Neural cell (in vitro differentiated cells): ENCODE results near the gene CGNL1. TPM values are rescaled to one million over a fixed set of nuclear protein-coding genes. Genes with fewer than 3 reads are reported as not detected.

Source experiments
- H2AFZ ChIP-seq: fragments of 200-600, 300-800 bp; sonication (generic), shearing (Covaris generic); 2 replicates; pipeline ENCODE4 v1.6.0; 2014; ENCODE audit warnings: low read depth, mild to moderate bottlenecking, antibody characterized with exemption, low read length, moderate library complexity
- H3F3A ChIP-seq: fragments of 200-600 bp; shearing (Covaris generic); 2 replicates; pipeline ENCODE4 v1.6.1; 2016; ENCODE audit warnings: mild to moderate bottlenecking, moderate library complexity, mixed read lengths, antibody characterized with exemption, low read length; ENCODE audit not compliant: insufficient read depth, poor library complexity, severe bottlenecking
- H3K27ac ChIP-seq: fragments of 200-600, 300-800 bp; sonication (generic), shearing (Covaris generic); 2 replicates; pipeline ENCODE4 v1.5.1; 2014; ENCODE audit warnings: mild to moderate bottlenecking, low read length, moderate library complexity
- H3K27me3 ChIP-seq: fragments of 300-800, 200-600 bp; sonication (generic), shearing (Covaris generic); 2 replicates; pipeline ENCODE4 v1.6.0; 2014; ENCODE audit warnings: mild to moderate bottlenecking, low read depth, low read length, moderate library complexity; ENCODE audit not compliant: insufficient read depth
- H3K36me3 ChIP-seq: fragments of 300-800, 200-600 bp; sonication (generic), shearing (Covaris generic); 2 replicates; pipeline ENCODE4 v1.5.1; 2014; ENCODE audit warnings: mild to moderate bottlenecking, antibody characterized with exemption, low read length, moderate library complexity; ENCODE audit not compliant: insufficient read depth
- H3K4me2 ChIP-seq: fragments of 300-800, 200-600 bp; sonication (generic), shearing (Covaris generic); 2 replicates; pipeline ENCODE4 v1.6.0; 2014; ENCODE audit warnings: mild to moderate bottlenecking, low read length
- H3K4me3 ChIP-seq: fragments of 300-800, 200-600 bp; sonication (generic), shearing (Covaris generic); 2 replicates; pipeline ENCODE4 v1.5.1; 2014; ENCODE audit warnings: mild to moderate bottlenecking, low read length, moderate library complexity
- H3K79me2 ChIP-seq: fragments of 200-600 bp; shearing (Covaris generic); replicated peaks from 2 replicates; pipeline ENCODE4 v1.6.0; 2014; ENCODE audit warnings: mild to moderate bottlenecking, low read length, moderate library complexity; ENCODE audit not compliant: insufficient read depth
- H3K9ac ChIP-seq: fragments of 300-800, 200-600 bp; sonication (generic), shearing (Covaris generic); 2 replicates; pipeline ENCODE4 v1.6.1; 2016; ENCODE audit warnings: mild to moderate bottlenecking, low read length, mixed read lengths
- H3K9me2 ChIP-seq: fragments of 200-600 bp; shearing (Covaris generic); 2 replicates; pipeline ENCODE4 v1.6.1; 2016; ENCODE audit warnings: mild to moderate bottlenecking, low read length, mixed read lengths; ENCODE audit not compliant: insufficient read depth
- H3K9me3 ChIP-seq: fragments of 200-600, 300-800 bp; sonication (generic), shearing (Covaris generic); 2 replicates; pipeline ENCODE4 v1.6.1; 2016; ENCODE audit warnings: mild to moderate bottlenecking, mixed run types, low read length, moderate library complexity, mixed read lengths
- H4K20me1 ChIP-seq: fragments of 200-600 bp; shearing (Covaris generic); 2 replicates; pipeline ENCODE4 v1.6.1; 2016; ENCODE audit warnings: mild to moderate bottlenecking, mixed run types; ENCODE audit not compliant: insufficient read depth
- EP300 ChIP-seq: fragments of 450-650 bp; conservative IDR thresholded peaks from 2 replicates; pipeline ENCODE4 v1.6.1; 2014; ENCODE audit warnings: antibody characterized with exemption, mild to moderate bottlenecking, moderate library complexity; ENCODE audit not compliant: poor library complexity, severe bottlenecking
- EZH2 ChIP-seq: fragments of 200-600, 300-800 bp; shearing (Covaris generic), sonication (generic); IDR thresholded peaks from 2 replicates; pipeline ENCODE4 v1.6.1; 2014; ENCODE audit warnings: antibody characterized with exemption, low read length, borderline replicate concordance, mild to moderate bottlenecking; ENCODE audit not compliant: insufficient read depth, poor library complexity, severe bottlenecking
- MXI1 ChIP-seq: fragments of 450-650 bp; conservative IDR thresholded peaks from 2 replicates; pipeline ENCODE4 v1.6.1; 2014; ENCODE audit warnings: antibody characterized with exemption, mild to moderate bottlenecking; ENCODE audit not compliant: poor library complexity, severe bottlenecking
- POLR2AphosphoS5 ChIP-seq: IDR thresholded peaks from 2 replicates; pipeline ENCODE4 v1.6.1; 2012
- RAD21 ChIP-seq: fragments of 450-650 bp; conservative IDR thresholded peaks from 2 replicates; pipeline ENCODE4 v1.6.1; 2014; ENCODE audit warnings: antibody characterized with exemption, mild to moderate bottlenecking, moderate library complexity
- SMC3 ChIP-seq: fragments of 450-650 bp; conservative IDR thresholded peaks from 2 replicates; pipeline ENCODE4 v1.6.1; 2014; ENCODE audit warnings: antibody characterized with exemption, mild to moderate bottlenecking, moderate library complexity; ENCODE audit not compliant: poor library complexity
- TAF1 ChIP-seq: IDR thresholded peaks from 2 replicates; pipeline ENCODE4 v1.6.1; 2012; ENCODE audit warnings: low read depth
- polyA plus RNA-seq: library from polyadenylated mRNA; depleted of rRNA; stranded (reverse); fragments of >200 nt; gene quantifications from 2 replicates; pipeline ENCODE4 v1.2.3, GENCODE V29; 2014
- TF ChIP-seq, protein P1 (sequence below): IDR thresholded peaks from 2 replicates; pipeline ENCODE4 v1.6.1; 2012; ENCODE audit warnings: borderline replicate concordance
- TF ChIP-seq, protein P2 (sequence below): fragments of 450-650 bp; IDR thresholded peaks from 2 replicates; pipeline ENCODE4 v1.5.1; 2014; ENCODE audit warnings: antibody characterized with exemption, mild to moderate bottlenecking, moderate library complexity; ENCODE audit not compliant: poor library complexity, severe bottlenecking

CGNL1 gene
- polyA plus RNA-seq, 1 donor from 2014 or later: 0.26 TPM

DNA sequence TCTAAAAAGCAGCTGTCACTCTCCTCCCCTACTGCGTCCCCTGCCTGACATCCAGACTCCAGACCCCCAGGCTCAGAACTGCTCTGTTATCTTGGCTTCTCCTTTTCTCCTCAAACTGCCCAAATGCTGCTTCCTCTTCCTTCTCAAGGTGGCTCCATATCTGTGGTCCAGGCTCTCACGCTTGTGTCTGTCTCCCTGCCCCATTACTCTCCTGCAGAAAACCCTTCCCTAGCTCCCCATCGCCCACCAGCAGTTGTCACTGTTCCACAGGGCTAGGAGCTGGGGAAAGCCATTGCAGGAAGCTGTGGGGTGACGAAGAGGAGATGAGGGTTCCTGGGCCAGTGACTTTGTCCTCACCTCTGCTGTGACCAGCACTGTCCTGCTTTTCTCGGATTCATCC lies 30.7 kb upstream of the CGNL1 start:
- Histone ChIP-seq H3K9me2 (no peaks in the 10 kb centered on the region), H4K20me1 (no peaks in the 10 kb centered on the region), H3K4me2 (no peak overlapping the region), H3F3A (no peaks in the 10 kb centered on the region), H3K27me3 (no peaks in the 10 kb centered on the region), H3K79me2 (no peaks in the 10 kb centered on the region), H3K36me3 (no peaks in the 10 kb centered on the region), H3K4me3 (no peak overlapping the region), H3K9me3 (no peaks in the 10 kb centered on the region), H2AFZ (no peak overlapping the region), H3K27ac (no peak overlapping the region), H3K9ac (no peak overlapping the region)
- TF ChIP-seq RAD21 (no peak), EP300 (no peak), POLR2AphosphoS5 (no peak)

DNA sequence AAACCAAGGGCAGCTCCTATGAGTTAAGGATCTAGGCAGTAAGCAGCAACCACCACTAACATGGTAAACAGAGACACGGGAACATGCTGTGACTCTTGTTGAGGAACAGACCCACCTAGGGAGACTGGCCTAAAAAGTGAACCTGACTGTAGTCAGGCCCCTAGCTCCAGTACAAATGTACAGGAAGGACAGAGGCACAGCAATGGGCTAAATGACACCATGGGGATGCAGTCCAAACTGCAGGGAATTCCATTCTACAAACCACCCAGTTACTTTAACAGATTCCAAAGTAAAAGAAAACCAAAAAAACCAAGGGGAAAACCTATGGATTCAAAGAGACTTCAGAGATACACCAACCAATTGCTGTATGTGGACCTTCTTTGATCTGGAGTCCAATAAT lies 28.2 kb upstream of the CGNL1 start:
- Histone ChIP-seq H3K27me3 (no peaks in the 10 kb centered on the region), H3K9me3 (no peaks in the 10 kb centered on the region), H2AFZ (no peak overlapping the region), H3K4me3 (no peak overlapping the region), H3K9me2 (no peaks in the 10 kb centered on the region), H3K79me2 (no peaks in the 10 kb centered on the region), H3F3A (no peaks in the 10 kb centered on the region), H4K20me1 (no peaks in the 10 kb centered on the region), H3K4me2 (no peak overlapping the region), H3K36me3 (no peaks in the 10 kb centered on the region), H3K9ac (no peak overlapping the region), H3K27ac (no peak overlapping the region)
- no peak for TF ChIP-seq MXI1
- TF ChIP-seq, protein P1, sequence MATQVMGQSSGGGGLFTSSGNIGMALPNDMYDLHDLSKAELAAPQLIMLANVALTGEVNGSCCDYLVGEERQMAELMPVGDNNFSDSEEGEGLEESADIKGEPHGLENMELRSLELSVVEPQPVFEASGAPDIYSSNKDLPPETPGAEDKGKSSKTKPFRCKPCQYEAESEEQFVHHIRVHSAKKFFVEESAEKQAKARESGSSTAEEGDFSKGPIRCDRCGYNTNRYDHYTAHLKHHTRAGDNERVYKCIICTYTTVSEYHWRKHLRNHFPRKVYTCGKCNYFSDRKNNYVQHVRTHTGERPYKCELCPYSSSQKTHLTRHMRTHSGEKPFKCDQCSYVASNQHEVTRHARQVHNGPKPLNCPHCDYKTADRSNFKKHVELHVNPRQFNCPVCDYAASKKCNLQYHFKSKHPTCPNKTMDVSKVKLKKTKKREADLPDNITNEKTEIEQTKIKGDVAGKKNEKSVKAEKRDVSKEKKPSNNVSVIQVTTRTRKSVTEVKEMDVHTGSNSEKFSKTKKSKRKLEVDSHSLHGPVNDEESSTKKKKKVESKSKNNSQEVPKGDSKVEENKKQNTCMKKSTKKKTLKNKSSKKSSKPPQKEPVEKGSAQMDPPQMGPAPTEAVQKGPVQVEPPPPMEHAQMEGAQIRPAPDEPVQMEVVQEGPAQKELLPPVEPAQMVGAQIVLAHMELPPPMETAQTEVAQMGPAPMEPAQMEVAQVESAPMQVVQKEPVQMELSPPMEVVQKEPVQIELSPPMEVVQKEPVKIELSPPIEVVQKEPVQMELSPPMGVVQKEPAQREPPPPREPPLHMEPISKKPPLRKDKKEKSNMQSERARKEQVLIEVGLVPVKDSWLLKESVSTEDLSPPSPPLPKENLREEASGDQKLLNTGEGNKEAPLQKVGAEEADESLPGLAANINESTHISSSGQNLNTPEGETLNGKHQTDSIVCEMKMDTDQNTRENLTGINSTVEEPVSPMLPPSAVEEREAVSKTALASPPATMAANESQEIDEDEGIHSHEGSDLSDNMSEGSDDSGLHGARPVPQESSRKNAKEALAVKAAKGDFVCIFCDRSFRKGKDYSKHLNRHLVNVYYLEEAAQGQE: no peak
- TF ChIP-seq EP300: no peak
- TF ChIP-seq TAF1: no peak
- TF ChIP-seq POLR2AphosphoS5: no peak
- TF ChIP-seq RAD21: no peak
- TF ChIP-seq, protein P2, sequence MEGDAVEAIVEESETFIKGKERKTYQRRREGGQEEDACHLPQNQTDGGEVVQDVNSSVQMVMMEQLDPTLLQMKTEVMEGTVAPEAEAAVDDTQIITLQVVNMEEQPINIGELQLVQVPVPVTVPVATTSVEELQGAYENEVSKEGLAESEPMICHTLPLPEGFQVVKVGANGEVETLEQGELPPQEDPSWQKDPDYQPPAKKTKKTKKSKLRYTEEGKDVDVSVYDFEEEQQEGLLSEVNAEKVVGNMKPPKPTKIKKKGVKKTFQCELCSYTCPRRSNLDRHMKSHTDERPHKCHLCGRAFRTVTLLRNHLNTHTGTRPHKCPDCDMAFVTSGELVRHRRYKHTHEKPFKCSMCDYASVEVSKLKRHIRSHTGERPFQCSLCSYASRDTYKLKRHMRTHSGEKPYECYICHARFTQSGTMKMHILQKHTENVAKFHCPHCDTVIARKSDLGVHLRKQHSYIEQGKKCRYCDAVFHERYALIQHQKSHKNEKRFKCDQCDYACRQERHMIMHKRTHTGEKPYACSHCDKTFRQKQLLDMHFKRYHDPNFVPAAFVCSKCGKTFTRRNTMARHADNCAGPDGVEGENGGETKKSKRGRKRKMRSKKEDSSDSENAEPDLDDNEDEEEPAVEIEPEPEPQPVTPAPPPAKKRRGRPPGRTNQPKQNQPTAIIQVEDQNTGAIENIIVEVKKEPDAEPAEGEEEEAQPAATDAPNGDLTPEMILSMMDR: no peak
- TF ChIP-seq EZH2: no peak
- no peak for TF ChIP-seq SMC3
